ENCODE data around the gene NOL8. TPM values are rescaled to one million over a fixed set of nuclear protein-coding genes. Genes with fewer than 3 reads are reported as not detected.

The NOL8 gene
- total RNA-seq: 10 to 100 TPM; 62.3 to 62.7 TPM

DNA sequence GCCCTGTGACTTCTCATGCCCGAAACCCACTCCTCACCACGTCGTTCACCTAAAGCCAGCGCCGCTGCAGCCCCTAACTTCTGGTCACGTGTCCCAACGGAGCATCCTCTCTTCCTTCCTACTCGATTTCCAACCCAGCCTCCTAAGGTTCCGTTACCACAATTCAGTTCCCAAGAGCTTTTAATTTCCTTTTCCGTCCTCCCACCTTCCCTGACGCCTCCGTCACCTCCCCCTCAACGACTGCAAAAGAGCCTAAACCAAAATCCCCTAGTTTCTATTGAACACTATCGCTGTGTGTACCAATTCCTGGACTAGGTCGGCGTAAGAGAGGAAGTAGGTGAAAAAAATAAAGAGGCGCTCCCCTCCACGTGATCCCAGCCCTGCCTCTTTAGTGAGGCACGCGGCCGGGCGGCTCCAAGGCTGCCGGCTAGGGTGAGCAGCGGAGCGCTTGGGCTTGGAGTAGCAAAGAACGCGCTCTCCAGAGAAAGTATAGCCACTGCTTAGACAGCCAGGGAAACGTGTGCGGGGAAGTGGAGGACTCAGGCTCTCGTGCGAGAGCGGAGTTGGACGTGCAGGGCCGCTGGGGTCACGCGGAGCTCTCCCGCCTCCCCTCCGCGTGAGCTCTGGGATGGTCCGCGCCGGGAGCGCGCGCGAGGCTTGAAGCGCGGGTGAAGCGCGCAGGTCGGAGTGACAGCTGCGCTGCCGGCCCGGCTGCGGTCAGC lies at the start of gene NOL8, which contains the start of gene CENPP:
Gene NOL8 (minus strand): TSS at position 82 of the 722 bp plus-strand sequence. CDS start 1,189 bp downstream, outside the sequence.
Gene CENPP (plus strand): TSS at position 685 of the 722 bp plus-strand sequence.
- no peaks in the 10 kb centered on the region for H3K9me3 Mint-ChIP-seq
- H3K36me3 Mint-ChIP-seq (ENCODE audit: low read depth): peaks cover 52% of the 10 kb centered on the region
- peaks cover 19% of the 10 kb centered on the region for H3K4me1 Mint-ChIP-seq
- H3K27me3 Mint-ChIP-seq: no peaks in the 10 kb centered on the region
- H3K4me3 Mint-ChIP-seq: peak within 1 kb of the TSS; percentile 91
- ATAC-seq (replicated peaks): peak; percentile 96
- H3K27ac Mint-ChIP-seq: peak within 1 kb of the TSS; percentile 96

DNA sequence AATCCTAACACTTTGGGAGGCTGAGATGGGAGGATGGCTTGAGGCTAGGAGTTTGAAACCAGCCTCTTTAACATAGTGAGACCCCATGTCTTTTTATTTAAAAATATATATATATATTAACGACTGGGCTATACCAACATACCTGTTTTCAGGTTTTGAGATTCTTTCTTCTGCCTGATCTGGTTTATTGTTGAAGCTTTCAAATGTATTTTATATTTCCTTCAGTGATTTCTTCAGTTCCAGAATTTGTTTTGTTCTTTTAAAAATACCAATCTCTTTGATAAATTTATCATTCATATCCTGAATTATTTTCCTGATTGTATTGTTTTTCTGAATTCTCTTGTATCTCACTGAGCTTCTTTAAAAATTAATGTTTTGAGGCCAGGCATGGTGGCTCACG lies 48.0 kb upstream of the NOL8 start:
- Mint-ChIP-seq H3K4me1 (no peaks in the 10 kb centered on the region), H3K36me3 (ENCODE audit: low read depth) (peaks cover 17% of the 10 kb centered on the region), H3K27ac (no peak overlapping the region), H3K27me3 (no peaks in the 10 kb centered on the region), H3K9me3 (peaks cover 13% of the 10 kb centered on the region), H3K4me3 (no peak overlapping the region)
- no peak for ATAC-seq (replicated peaks)

DNA sequence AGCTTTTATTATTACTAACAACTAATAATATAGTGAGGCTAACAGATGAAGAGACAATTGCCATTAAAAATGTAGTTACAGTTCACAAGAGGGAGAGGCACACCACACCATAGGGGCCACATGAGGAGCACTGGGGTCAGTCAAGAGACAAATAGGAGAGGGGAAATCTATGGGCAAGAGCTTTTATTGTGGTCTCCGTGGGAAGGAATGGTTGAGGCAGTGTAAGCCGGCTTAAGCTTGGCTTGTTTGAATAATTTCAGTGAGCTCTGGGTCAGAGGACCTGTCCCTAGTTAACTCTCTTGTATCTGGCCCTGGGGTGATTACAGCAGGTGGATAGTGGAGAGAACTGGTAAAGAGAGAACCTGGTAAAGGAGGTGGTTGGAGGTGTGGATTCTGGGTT lies 43.9 kb upstream of the NOL8 start:
- H3K4me1 Mint-ChIP-seq: no peaks in the 10 kb centered on the region
- peaks cover 13% of the 10 kb centered on the region for H3K36me3 Mint-ChIP-seq (ENCODE audit: low read depth)
- no peak overlapping the region for H3K27ac Mint-ChIP-seq
- no peaks in the 10 kb centered on the region for H3K27me3 Mint-ChIP-seq
- no peak overlapping the region for H3K4me3 Mint-ChIP-seq
- no peak for ATAC-seq (replicated peaks)
- peaks cover 7% of the 10 kb centered on the region for H3K9me3 Mint-ChIP-seq

DNA sequence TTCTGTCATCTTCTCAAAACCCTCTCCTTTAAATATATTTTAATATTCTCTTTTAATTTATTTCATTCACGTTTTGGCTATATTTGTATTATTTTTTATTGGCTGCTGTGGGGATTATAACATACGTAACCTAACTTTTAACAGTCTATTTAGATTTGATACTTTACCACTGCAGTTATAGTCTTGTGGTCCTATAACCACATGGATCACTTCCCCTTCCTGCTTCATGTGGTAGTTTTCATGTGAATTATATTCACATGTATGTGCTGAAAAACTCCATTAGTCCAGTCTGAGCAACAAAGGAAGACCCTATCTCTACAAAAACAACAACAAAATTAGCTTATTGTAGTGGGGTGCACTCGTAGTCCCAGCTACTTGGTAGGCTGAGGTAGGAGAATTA lies 34.9 kb upstream of the NOL8 start:
- H3K4me3 Mint-ChIP-seq: no peak overlapping the region
- H3K4me1 Mint-ChIP-seq: no peaks in the 10 kb centered on the region
- no peak for ATAC-seq (replicated peaks)
- no peak overlapping the region for H3K27ac Mint-ChIP-seq
- peaks cover 13% of the 10 kb centered on the region for H3K36me3 Mint-ChIP-seq (ENCODE audit: low read depth)
- no peaks in the 10 kb centered on the region for H3K27me3 Mint-ChIP-seq
- peaks cover 5% of the 10 kb centered on the region for H3K9me3 Mint-ChIP-seq

DNA sequence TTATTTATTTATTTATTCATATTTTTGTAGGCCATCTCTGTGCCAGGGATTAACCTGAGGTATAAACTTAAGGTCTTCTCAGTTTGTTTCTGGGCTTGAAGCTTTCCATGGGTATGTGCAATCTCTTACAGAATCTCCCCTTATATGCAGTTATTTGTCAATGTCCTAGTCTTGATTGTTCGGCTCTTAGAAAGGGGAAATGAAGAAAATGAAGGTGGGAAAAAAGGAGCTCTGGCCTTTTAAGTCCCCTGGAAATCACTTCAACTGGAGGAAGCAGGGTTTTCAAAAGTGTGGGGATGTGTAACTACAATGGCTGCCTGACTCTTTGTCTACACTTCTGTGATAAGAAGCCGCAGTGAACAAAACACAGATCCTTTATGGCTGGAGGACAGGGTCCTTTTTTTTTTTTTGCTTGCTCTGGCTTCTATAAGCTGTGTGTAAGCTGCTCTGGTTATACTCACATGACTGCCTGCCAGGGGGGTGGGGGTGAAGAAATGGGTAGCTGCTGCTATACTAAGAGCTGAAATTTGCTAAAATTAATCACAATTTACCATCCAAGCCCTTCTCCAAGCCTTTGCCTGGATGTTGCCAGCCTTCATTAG lies 34.3 kb upstream of the NOL8 start:
- Mint-ChIP-seq H3K27me3 (no peaks in the 10 kb centered on the region), H3K9me3 (peaks cover 5% of the 10 kb centered on the region), H3K4me1 (no peaks in the 10 kb centered on the region), H3K4me3 (no peak overlapping the region), H3K36me3 (ENCODE audit: low read depth) (peaks cover 13% of the 10 kb centered on the region), H3K27ac (no peak overlapping the region)
- ATAC-seq (replicated peaks): no peak

DNA sequence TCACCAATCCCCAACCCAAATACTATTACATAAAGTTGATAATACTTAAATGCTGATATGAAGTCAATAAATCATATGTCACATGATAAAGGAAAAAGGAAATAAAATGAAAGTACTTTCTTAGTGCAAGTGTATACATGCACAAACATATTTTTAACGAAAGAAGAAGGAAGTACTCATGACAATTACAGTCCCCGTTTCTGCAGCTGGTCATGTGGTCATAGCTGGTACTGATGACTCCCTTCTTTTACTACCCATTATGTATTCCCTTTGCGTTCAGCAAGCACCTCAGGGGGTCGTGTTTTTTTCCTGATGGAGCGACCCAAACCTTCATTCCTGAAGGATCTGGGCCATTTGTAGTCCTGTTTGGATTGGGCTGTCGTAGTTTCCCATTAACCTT lies 27.9 kb upstream of the NOL8 start:
- Mint-ChIP-seq H3K9me3 (peaks cover 5% of the 10 kb centered on the region), H3K36me3 (ENCODE audit: low read depth) (peaks cover 23% of the 10 kb centered on the region)

DNA sequence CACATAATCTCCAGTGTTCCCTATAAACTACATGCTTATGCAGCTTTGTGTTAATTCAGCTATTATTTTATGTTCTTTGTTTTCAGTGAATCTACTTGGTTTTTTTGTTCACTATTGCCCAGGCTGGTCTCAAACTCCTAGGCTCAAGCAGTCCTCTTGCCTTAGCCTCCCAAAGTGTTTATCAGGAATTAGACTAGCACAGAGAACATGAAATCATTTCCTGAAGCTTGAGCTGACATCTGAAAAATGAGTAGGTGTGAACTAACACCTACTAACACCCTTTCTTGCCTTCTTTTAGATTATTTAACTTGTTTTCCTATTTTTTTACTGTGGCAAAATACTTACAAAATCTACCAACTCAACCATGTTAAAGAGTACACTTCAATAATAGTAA lies 25.6 kb upstream of the NOL8 start:
- H3K27ac Mint-ChIP-seq: no peak overlapping the region
- no peaks in the 10 kb centered on the region for H3K27me3 Mint-ChIP-seq
- H3K9me3 Mint-ChIP-seq: no peaks in the 10 kb centered on the region
- ATAC-seq (replicated peaks): no peak
- peaks cover 31% of the 10 kb centered on the region for H3K36me3 Mint-ChIP-seq (ENCODE audit: low read depth)
- H3K4me3 Mint-ChIP-seq: no peak overlapping the region
- no peaks in the 10 kb centered on the region for H3K4me1 Mint-ChIP-seq

More for the DNA sequence above, 27.9 kb upstream of the NOL8 start:
- Mint-ChIP-seq H3K4me1 (no peaks in the 10 kb centered on the region), H3K4me3 (no peak overlapping the region), H3K27ac (no peak overlapping the region), H3K27me3 (no peaks in the 10 kb centered on the region)
- ATAC-seq (replicated peaks): no peak

DNA sequence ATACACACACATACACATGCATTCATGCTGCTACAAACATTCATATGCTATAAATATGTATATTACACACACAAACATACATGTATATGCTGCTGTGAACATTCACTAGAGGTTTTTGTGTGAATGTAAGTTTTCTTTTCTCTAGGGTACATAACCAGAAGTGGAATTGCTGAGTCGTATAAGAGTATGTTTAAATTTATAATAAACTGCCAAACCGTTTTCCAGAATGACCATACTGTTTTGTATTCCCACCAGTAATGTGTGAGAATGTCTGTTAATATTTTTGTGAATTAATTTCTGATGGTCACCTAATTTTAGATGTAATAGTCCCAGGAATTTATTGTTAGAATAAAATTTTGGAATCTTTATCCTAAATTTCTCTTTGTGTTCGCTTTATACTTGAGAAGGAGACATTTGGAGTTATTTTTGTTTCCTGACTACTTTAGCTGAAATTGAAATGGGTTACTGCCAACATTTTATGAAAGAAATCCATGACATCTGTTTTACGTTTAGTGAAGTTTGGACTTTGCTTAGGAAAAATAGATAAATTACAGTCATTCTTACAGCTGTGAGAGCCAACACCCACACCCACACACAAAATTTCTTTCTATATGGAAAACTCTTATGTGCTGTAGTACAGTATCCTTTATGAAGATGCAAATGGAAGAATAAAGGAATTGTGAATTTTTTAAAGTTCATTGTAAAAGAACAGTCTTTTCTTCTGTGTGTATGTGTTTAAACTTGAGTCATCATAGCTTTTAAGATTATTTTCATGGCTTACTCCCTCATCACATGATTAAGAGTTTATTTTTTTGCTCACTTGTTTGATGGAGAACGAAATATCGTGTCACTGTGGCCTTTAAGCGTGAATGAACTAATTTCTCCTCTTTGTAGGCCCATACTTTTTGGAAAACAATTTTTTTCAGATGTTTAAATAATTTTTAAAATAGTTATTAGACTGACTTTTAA lies 24.9 kb upstream of the NOL8 start:
- Mint-ChIP-seq H3K4me1 (no peaks in the 10 kb centered on the region), H3K9me3 (no peaks in the 10 kb centered on the region), H3K4me3 (no peak overlapping the region), H3K27me3 (no peaks in the 10 kb centered on the region), H3K36me3 (ENCODE audit: low read depth) (peaks cover 31% of the 10 kb centered on the region), H3K27ac (no peak overlapping the region)
- no peak for ATAC-seq (replicated peaks)

DNA sequence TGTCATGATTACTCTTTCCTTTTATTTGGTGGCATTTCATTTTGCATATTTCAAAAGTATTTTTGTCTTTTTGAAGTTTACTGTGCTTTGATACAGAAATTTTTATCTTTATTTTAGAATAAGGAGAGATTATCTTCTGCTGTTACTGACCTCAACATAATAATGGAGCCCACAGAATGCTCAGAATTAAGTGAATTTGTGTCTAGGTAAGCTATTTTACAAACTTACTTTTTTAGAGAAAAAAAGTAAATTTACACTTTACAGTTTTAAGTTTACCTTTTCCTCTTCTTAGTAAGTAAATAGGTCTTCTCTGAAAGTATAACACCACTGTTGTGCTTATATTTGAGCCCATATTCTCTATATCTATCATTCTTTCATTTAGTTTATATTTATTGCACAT lies 20.4 kb upstream of the NOL8 start:
- Mint-ChIP-seq H3K4me1 (no peaks in the 10 kb centered on the region), H3K4me3 (no peak overlapping the region), H3K36me3 (ENCODE audit: low read depth) (peaks cover 33% of the 10 kb centered on the region), H3K27ac (no peak overlapping the region), H3K9me3 (no peaks in the 10 kb centered on the region), H3K27me3 (no peaks in the 10 kb centered on the region)
- ATAC-seq (replicated peaks): no peak

DNA sequence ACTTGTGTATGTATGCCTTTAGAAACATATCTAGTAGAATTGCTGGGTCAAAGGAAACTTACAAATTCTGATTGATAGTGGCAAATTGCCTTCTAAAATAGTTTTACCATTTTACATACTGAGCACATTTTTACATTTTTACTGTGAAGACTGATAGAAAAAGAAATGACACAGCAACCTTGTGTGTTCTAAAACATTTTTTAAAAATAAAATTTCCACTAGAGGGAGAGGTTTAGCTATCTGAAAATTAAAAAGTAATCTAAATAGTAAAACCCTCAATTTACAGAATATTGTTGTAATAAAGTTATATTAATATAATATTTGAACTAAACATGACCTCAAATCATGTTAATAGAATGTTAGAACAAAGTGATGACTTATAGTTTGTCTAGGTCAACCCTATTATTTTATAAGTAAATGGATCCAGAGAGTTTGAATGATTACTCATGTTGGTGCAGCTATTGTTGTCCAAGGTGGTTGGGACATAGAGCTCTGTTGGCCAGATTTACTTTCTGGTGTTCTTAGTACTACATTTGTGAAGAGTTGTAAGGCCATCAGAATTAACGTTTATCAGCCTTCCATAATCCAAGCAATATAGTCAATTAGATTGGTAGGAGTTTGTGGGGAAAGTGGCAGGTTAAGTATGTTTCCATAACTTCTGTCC lies 17.8 kb upstream of the NOL8 start:
- Mint-ChIP-seq H3K4me3 (no peak overlapping the region), H3K27ac (no peak overlapping the region), H3K9me3 (no peaks in the 10 kb centered on the region), H3K4me1 (no peaks in the 10 kb centered on the region), H3K36me3 (ENCODE audit: low read depth) (peaks cover 40% of the 10 kb centered on the region), H3K27me3 (no peaks in the 10 kb centered on the region)
- ATAC-seq (replicated peaks): no peak

DNA sequence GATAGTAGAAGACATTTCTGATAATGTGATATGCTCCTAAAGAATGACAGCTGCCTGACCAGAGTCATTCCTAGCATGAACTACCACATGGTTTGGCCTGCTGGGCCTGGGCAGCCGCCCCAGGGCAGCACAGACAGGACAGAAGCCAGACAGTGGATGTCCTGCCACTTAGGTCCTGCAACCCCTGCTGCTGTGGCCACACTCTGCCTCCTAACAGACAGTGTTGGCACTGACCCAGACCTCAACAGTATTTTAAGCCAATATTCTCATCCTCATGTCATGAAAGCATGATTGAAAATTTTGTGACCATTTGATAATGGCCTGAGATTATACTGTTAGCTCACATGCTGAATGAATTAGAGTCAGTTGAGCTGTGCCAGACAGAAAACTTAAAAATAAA lies 16.4 kb upstream of the NOL8 start:
- H3K27me3 Mint-ChIP-seq: no peaks in the 10 kb centered on the region
- peaks cover 42% of the 10 kb centered on the region for H3K36me3 Mint-ChIP-seq (ENCODE audit: low read depth)
- no peaks in the 10 kb centered on the region for H3K9me3 Mint-ChIP-seq
- no peak overlapping the region for H3K27ac Mint-ChIP-seq
- H3K4me3 Mint-ChIP-seq: no peak overlapping the region
- ATAC-seq (replicated peaks): no peak
- H3K4me1 Mint-ChIP-seq: no peaks in the 10 kb centered on the region

DNA sequence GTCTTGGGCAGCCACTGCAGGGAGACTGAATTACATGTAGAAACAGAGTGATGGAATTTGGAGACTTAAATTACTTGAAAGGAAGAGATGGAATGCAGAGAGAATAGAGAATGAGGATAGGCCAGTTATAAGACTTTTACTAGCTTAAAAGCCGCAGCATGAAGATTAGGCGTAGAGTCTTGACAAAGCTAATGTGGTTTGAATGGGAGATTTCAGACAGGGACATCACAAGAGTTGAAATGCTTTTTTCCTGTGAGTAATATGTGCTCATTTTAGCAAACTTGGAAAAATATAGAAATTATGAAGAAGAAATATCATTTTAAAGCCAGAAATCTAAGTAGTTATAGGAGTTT lies 8.1 kb upstream of the NOL8 start:
- ATAC-seq (replicated peaks): no peak
- Mint-ChIP-seq H3K27ac (no peak overlapping the region), H3K27me3 (no peaks in the 10 kb centered on the region)

DNA sequence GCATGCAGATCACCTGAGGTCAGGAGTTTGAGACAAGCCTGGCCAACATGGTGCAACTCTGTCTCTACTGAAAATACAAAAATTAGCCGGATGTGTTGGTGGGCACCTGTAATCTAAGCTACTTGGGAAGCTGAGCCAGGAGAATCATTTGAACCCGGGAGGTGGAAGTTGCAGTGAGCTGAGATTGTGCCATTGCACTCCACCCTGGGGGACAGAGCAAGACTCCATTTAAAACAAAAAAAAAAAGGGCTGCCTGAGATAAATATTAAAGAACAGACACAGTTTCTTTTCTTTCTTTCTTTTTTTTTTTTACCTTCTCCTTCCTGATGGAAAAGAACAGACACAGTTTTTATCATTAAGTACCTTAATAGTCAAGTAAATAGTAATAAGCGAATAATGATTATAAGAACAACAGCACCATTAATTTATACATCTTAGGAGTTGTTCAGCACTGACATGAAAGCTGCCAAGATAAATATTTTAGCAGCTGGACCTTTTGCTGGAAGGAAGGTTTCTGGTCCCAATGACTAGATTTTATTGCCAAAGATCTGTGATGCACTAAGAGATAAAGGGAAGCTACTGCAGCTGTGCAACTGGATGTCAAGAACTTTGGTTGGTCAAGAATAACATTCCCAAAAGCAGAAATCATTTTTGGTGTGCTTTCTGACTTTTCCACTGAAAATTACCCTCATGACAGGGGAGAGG lies 7.6 kb upstream of the NOL8 start:
- no peak overlapping the region for H3K4me3 Mint-ChIP-seq
- no peak for ATAC-seq (replicated peaks)
- H3K27me3 Mint-ChIP-seq: no peaks in the 10 kb centered on the region
- no peak overlapping the region for H3K27ac Mint-ChIP-seq
- H3K4me1 Mint-ChIP-seq: no peaks in the 10 kb centered on the region
- no peaks in the 10 kb centered on the region for H3K9me3 Mint-ChIP-seq
- peaks cover 43% of the 10 kb centered on the region for H3K36me3 Mint-ChIP-seq (ENCODE audit: low read depth)

More for the DNA sequence above, 8.1 kb upstream of the NOL8 start:
- Mint-ChIP-seq H3K9me3 (no peaks in the 10 kb centered on the region), H3K4me3 (no peak overlapping the region), H3K4me1 (no peaks in the 10 kb centered on the region), H3K36me3 (ENCODE audit: low read depth) (peaks cover 48% of the 10 kb centered on the region)

DNA sequence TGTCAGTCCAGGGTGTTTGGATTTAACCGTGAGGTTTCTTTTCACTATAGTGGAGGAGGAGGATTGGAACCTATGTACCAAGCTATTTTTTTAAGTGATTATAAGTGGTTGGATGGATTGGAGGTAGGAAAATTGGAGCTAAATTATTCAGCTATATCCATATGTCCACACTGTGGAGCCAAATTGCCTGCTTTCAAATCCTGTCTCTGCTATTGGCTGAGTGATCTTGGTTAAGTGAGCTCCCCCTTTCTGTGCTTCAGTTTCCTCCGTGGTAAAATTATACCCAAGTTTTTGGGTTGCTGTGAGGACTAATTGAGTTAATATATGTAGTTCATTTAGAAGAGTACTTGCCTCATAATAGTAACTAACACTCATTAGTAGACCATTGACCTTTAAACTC lies 3.1 kb upstream of the NOL8 start:
- H3K4me3 Mint-ChIP-seq: no peak overlapping the region
- no peak overlapping the region for H3K27ac Mint-ChIP-seq
- H3K9me3 Mint-ChIP-seq: no peaks in the 10 kb centered on the region
- no peak for ATAC-seq (replicated peaks)
- peaks cover 19% of the 10 kb centered on the region for H3K4me1 Mint-ChIP-seq
- no peaks in the 10 kb centered on the region for H3K27me3 Mint-ChIP-seq
- peaks cover 38% of the 10 kb centered on the region for H3K36me3 Mint-ChIP-seq (ENCODE audit: low read depth)
